Measurements from ENCODE around the gene DHDH. TPM values are rescaled to one million over a fixed set of nuclear protein-coding genes. Genes with fewer than 3 reads are reported as not detected.
A peak's percentile ranks its signal among the peaks of the same experiment; 100 is the strongest.
"Not testable (repeated sequence)": the region's sequence is repeated elsewhere in the genome, so short reads cannot be mapped to it uniquely, and the experiment has no call there.

Gene DHDH
- polyA plus RNA-seq (2011; rRNA removed), result not detected in 2 replicates
- polyA minus RNA-seq (2011; rRNA and poly(A)+ RNA removed), result not detected in 2 replicates

GRCh38 chr19:48933382-48933932 lies at the start of gene DHDH:
Gene DHDH, plus strand, starts transcription at chr19:48933699. Its CDS starts 23 bp downstream, at chr19:48933722.
- no peak for DNase-seq (ENCODE audit: low read depth)
- CTCF ChIA-PET, result interaction anchor here (1.1 to 1.7 kb wide), 4 partner anchors 9 to 59 kb away, joined by 3 to 5 read pairs (median 4); no protein-coding TSS in a partner anchor
- no peaks in the 10 kb centered on the region for H3K36me3 ChIP-seq (ENCODE audit: control insufficient read depth, insufficient read depth, low read length)
- no peak for TF ChIP-seq CTCF (IDR thresholded peaks at IDR 0.05; ENCODE audit: insufficient read depth, low read depth, low read length)
- H3K27me3 ChIP-seq (ENCODE audit: control insufficient read depth, insufficient read depth, low read length), result no peaks in the 10 kb centered on the region
- POLR2A ChIA-PET, result no interaction called here
- peak within 1 kb of the TSS; percentile 43 for H3K4me3 ChIP-seq (ENCODE audit: low read depth, low read length)

GRCh38 chr19:48883726-48884125 lies 49.8 kb upstream of the DHDH start:
- POLR2A ChIA-PET, result no interaction called here
- CTCF ChIA-PET, result no interaction called here
- peaks cover under 1% of the 10 kb centered on the region; the same call in 1 of the 2 replicates for H3K36me3 ChIP-seq (ENCODE audit: control insufficient read depth, insufficient read depth, low read length)

GRCh38 chr19:48887861-48888612 lies 45.5 kb upstream of the DHDH start:
- ChIA-PET POLR2A (no interaction called here), CTCF (no interaction called here)
- DNase-seq (ENCODE audit: low read depth), result no peak
- TF ChIP-seq CTCF (IDR thresholded peaks at IDR 0.05; ENCODE audit: insufficient read depth, low read depth, low read length), result no peak
- Histone ChIP-seq H3K4me3 (ENCODE audit: low read depth, low read length) (no peak overlapping the region), H3K36me3 (ENCODE audit: control insufficient read depth, insufficient read depth, low read length) (no peaks in the 10 kb centered on the region), H3K27me3 (ENCODE audit: control insufficient read depth, insufficient read depth, low read length) (peaks cover 2% of the 10 kb centered on the region; the same call in 1 of the 2 replicates)

More at GRCh38 chr19:48883726-48884125, 49.8 kb upstream of the DHDH start:
- TF ChIP-seq CTCF (IDR thresholded peaks at IDR 0.05; ENCODE audit: insufficient read depth, low read depth, low read length), result no peak
- no peak for DNase-seq (ENCODE audit: low read depth)
- Histone ChIP-seq H3K27me3 (ENCODE audit: control insufficient read depth, insufficient read depth, low read length) (no peaks in the 10 kb centered on the region), H3K4me3 (ENCODE audit: low read depth, low read length) (no peak overlapping the region)

- CTCF ChIA-PET; H3K27me3 ChIP-seq (ENCODE audit: control insufficient read depth, insufficient read depth, low read length); H3K36me3 ChIP-seq (ENCODE audit: control insufficient read depth, insufficient read depth, low read length); DNase-seq (ENCODE audit: low read depth); H3K4me3 ChIP-seq (ENCODE audit: low read depth, low read length): not testable (repeated sequence)
- POLR2A ChIA-PET, result interaction anchor here (0.5 kb wide), 1 partner anchor 12 kb away, joined by 4 read pairs; no protein-coding TSS in a partner anchor
Observed at GRCh38 chr19:48889496-48889895, 44.0 kb upstream of the DHDH start.

GRCh38 chr19:48890551-48890950 lies 42.9 kb upstream of the DHDH start:
- no peak for TF ChIP-seq CTCF (IDR thresholded peaks at IDR 0.05; ENCODE audit: insufficient read depth, low read depth, low read length)
- Histone ChIP-seq H3K27me3 (ENCODE audit: control insufficient read depth, insufficient read depth, low read length) (peaks cover 6% of the 10 kb centered on the region; the same call in 1 of the 2 replicates), H3K4me3 (ENCODE audit: low read depth, low read length) (no peak overlapping the region), H3K36me3 (ENCODE audit: control insufficient read depth, insufficient read depth, low read length) (no peaks in the 10 kb centered on the region)
- ChIA-PET POLR2A (no interaction called here), CTCF (no interaction called here)
- no peak for DNase-seq (ENCODE audit: low read depth)

All from BJ (cell line).